OCI-LY7 (cell line): ENCODE measurements around the gene TMEM217. TPM values are rescaled to one million over a fixed set of nuclear protein-coding genes. Genes with fewer than 3 reads are reported as not detected.
A peak's percentile ranks its signal among the peaks of the same experiment; 100 is the strongest.

Experiments used
- BruUV-seq: library from RNA; stranded (reverse); fragments of 400-500 nt; replicated peaks from 2 replicates; lab custom pipeline; 2021; lab: Mats Ljungman, UMichigan
- CTCF ChIA-PET: fragments of 300-600 bp; sonication (Branson Sonifier 250); formaldehyde crosslinking; loops from one replicate; lab custom pipeline; 2022; ENCODE audit warnings: antibody characterized with exemption; ENCODE audit not compliant: unreplicated experiment; lab: Charles Lee
- POLR2A ChIA-PET: fragments of 300-600 bp; sonication (Branson Sonifier 250); formaldehyde crosslinking; loops from one replicate; lab custom pipeline; 2022; ENCODE audit warnings: antibody characterized with exemption; lab: Charles Lee
- DNase-seq: peaks from one replicate; pipeline ENCODE4 v3.0.0-alpha.2; 2015; ENCODE audit warnings: low spot score
- H2AFZ ChIP-seq: fragments of 200-600 bp; sonication (generic), shearing (Covaris generic); 2 replicates; pipeline ENCODE4 v1.6.1; 2014; ENCODE audit warnings: mild to moderate bottlenecking, antibody characterized with exemption, low read length, moderate library complexity
- H3K27ac ChIP-seq: fragments of 200-600 bp; sonication (generic); 2 replicates; pipeline ENCODE4 v1.5.1; 2014; ENCODE audit warnings: mixed run types, low read depth, mild to moderate bottlenecking, moderate library complexity, low read length, inconsistent platforms; ENCODE audit not compliant: poor library complexity, severe bottlenecking
- H3K36me3 ChIP-seq: fragments of 200-600 bp; sonication (generic); 2 replicates; pipeline ENCODE4 v1.6.1; 2014; ENCODE audit warnings: mild to moderate bottlenecking, antibody characterized with exemption, low read length, moderate library complexity, mixed read lengths; ENCODE audit not compliant: insufficient read depth
- H3K4me1 ChIP-seq: fragments of 200-600 bp; sonication (generic); 2 replicates; pipeline ENCODE4 v1.5.1; 2014; ENCODE audit warnings: mild to moderate bottlenecking, low read length; ENCODE audit not compliant: insufficient read depth, poor library complexity, severe bottlenecking
- H3K4me2 ChIP-seq: fragments of 200-600 bp; sonication (generic); 2 replicates; pipeline ENCODE4 v1.6.1; 2014; ENCODE audit warnings: mild to moderate bottlenecking, low read length
- H3K4me3 ChIP-seq: fragments of 200-600 bp; sonication (generic); 2 replicates; pipeline ENCODE4 v1.5.1; 2014; ENCODE audit warnings: mild to moderate bottlenecking, low read depth, low read length; ENCODE audit not compliant: poor library complexity, severe bottlenecking
- H3K79me2 ChIP-seq: fragments of 200-600 bp; sonication (generic); 2 replicates; pipeline ENCODE4 v1.6.1; 2016; ENCODE audit warnings: low read depth, mild to moderate bottlenecking, low read length, moderate library complexity, mixed read lengths; ENCODE audit not compliant: insufficient read depth
- H3K9me2 ChIP-seq: fragments of 200-600 bp; sonication (generic); 2 replicates; pipeline ENCODE4 v1.6.1; 2016; ENCODE audit warnings: mild to moderate bottlenecking, low read length, mixed read lengths; ENCODE audit not compliant: insufficient read depth
- H3K9me3 ChIP-seq: fragments of 200-600 bp; sonication (generic); 2 replicates; pipeline ENCODE4 v1.6.1; 2014; ENCODE audit warnings: mild to moderate bottlenecking, mixed run types, low read length, mixed read lengths
- H4K20me1 ChIP-seq: fragments of 200-600 bp; sonication (generic); 2 replicates; pipeline ENCODE4 v1.6.1; 2014; ENCODE audit warnings: mild to moderate bottlenecking, antibody characterized with exemption, low read length, moderate library complexity, mixed read lengths; ENCODE audit not compliant: insufficient read depth
- CTCF ChIP-seq: fragments of 200-600 bp; sonication (generic); conservative IDR thresholded peaks from 2 replicates; pipeline ENCODE4 v1.5.1; 2014; ENCODE audit warnings: mild to moderate bottlenecking, antibody characterized with exemption, low read length, moderate library complexity, mixed read lengths
- EZH2phosphoT487 ChIP-seq: fragments of 200-600 bp; sonication (generic); IDR thresholded peaks from 2 replicates; pipeline ENCODE4 v1.6.1; 2018; ENCODE audit warnings: low read depth, borderline replicate concordance, mild to moderate bottlenecking, mixed run types, antibody characterized with exemption, low read length, moderate library complexity, mixed read lengths
- intact Hi-C: fragments of 100-400 bp; cut with micrococcal nuclease; formaldehyde crosslinking; loops from one replicate; pipeline ENCODE4 v1.10.0; 2022; ENCODE audit not compliant: unreplicated experiment
- total RNA-seq, 2 experiments: library from RNA; depleted of rRNA in 1 of 2; stranded (reverse); fragments of >200 nt in 1 of 2; shearing (Covaris generic) in 1 of 2; gene quantifications; 2 replicates each; pipeline ENCODE4 v1.2.3, GENCODE V29; 2014 to 2022

TMEM217 gene
- total RNA-seq, 2 experiments from 2014 or later: 0.34 TPM; not detected in 1

- Histone ChIP-seq H3K9me2 (no peaks in the 10 kb centered on the region), H3K4me1 (no peaks in the 10 kb centered on the region), H3K27ac (no peak overlapping the region), H4K20me1 (no peaks in the 10 kb centered on the region), H3K4me2 (no peak overlapping the region), H3K79me2 (no peaks in the 10 kb centered on the region), H3K9me3 (no peaks in the 10 kb centered on the region), H3K36me3 (no peaks in the 10 kb centered on the region), H2AFZ (no peak overlapping the region), H3K4me3 (no peak overlapping the region)
- intact Hi-C loops: no loop called here
- TF ChIP-seq EZH2phosphoT487 (no peak), CTCF (no peak)
- no TSS peak for BruUV-seq
- ChIA-PET POLR2A (no interaction called here), CTCF (no interaction called here)
- no peak for DNase-seq
Measured at GRCh38 chr6:37232430-37233017, 25.4 kb downstream of the TMEM217 start.

GRCh38 chr6:37230104-37230503 is 27.8 kb downstream of the TMEM217 start:
- Histone ChIP-seq H3K36me3 (no peaks in the 10 kb centered on the region), H2AFZ (no peak overlapping the region), H3K9me2 (no peaks in the 10 kb centered on the region), H3K27ac (no peak overlapping the region), H3K79me2 (no peaks in the 10 kb centered on the region), H3K4me2 (no peak overlapping the region), H3K9me3 (no peaks in the 10 kb centered on the region), H3K4me1 (no peaks in the 10 kb centered on the region), H4K20me1 (no peaks in the 10 kb centered on the region), H3K4me3 (no peak overlapping the region)
- BruUV-seq: no TSS peak
- intact Hi-C loops: no loop called here
- POLR2A ChIA-PET: no interaction called here
- DNase-seq: no peak
- CTCF ChIA-PET: no interaction called here
- no peak for TF ChIP-seq EZH2phosphoT487
- TF ChIP-seq CTCF: no peak

GRCh38 chr6:37225350-37226169 is 32.4 kb downstream of the TMEM217 start:
- BruUV-seq: no TSS peak
- H2AFZ ChIP-seq: peak overlapping the region; percentile 66
- no peaks in the 10 kb centered on the region for H4K20me1 ChIP-seq

More at GRCh38 chr6:37225350-37226169, 32.4 kb downstream of the TMEM217 start:
- CTCF ChIA-PET: no interaction called here
- Histone ChIP-seq H3K4me1 (peaks cover 8% of the 10 kb centered on the region), H3K4me2 (peak overlapping the region; percentile 11; the same call in 1 of the 2 replicates), H3K4me3 (no peak overlapping the region), H3K27ac (no peak overlapping the region), H3K9me3 (no peaks in the 10 kb centered on the region), H3K36me3 (no peaks in the 10 kb centered on the region), H3K9me2 (no peaks in the 10 kb centered on the region), H3K79me2 (no peaks in the 10 kb centered on the region)
- POLR2A ChIA-PET: interaction anchor here (1.3 kb wide), 1 partner anchor 10 kb away, joined by 4 read pairs; no protein-coding TSS in a partner anchor
- intact Hi-C loops: no loop called here
- TF ChIP-seq EZH2phosphoT487: no peak
- TF ChIP-seq CTCF: no peak
- no peak for DNase-seq
